Gastrocnemius medialis (tissue), 4 donors: Measurements from ENCODE around the gene DPEP1.

Source experiments
- POLR2A ChIP-seq, 2 donors: fragments of 450-650 bp; IDR thresholded peaks; one replicate each; pipeline ENCODE4 v1.6.1; 2017; ENCODE audit warnings: antibody characterized with exemption in 2 of 2, mild to moderate bottlenecking in 2 of 2, moderate library complexity in 2 of 2
- TF ChIP-seq, protein P1 (sequence below), 5 experiments: fragments of 450-650 bp in 3 of 5; fragments of 200-600 bp in 2 of 5; sonication (generic) in 2 of 5; IDR thresholded peaks in 4 of 5; conservative IDR thresholded peaks in 1 of 5; 1 replicate in 4 of 5; 2 replicates in 1 of 5; pipeline ENCODE4 v1.5.1; 2016 to 2019; ENCODE audit warnings: antibody characterized with exemption in 5 of 5, mild to moderate bottlenecking in 3 of 5, moderate library complexity in 3 of 5

DNA sequence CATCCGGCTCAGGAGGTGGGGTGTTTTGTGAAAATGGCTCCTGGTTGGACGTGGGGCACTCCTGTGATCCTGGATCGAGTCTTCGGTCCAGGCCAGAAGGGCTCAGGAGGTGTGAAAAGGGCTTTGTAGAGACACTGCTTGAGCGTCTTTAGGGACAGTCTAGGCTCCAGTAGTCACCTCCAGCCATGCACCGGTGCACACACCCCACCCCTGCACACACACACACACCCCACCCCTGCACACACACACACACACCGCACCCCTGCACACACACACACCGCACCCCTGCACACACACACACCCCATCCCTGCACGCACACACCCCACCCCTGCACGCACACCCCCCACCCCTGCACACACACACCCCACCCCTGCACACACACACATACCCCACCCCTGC lies 25.0 kb downstream of the DPEP1 start:
- no peak for TF ChIP-seq POLR2A (IDR thresholded peaks at IDR 0.05)
- TF ChIP-seq, protein P1, sequence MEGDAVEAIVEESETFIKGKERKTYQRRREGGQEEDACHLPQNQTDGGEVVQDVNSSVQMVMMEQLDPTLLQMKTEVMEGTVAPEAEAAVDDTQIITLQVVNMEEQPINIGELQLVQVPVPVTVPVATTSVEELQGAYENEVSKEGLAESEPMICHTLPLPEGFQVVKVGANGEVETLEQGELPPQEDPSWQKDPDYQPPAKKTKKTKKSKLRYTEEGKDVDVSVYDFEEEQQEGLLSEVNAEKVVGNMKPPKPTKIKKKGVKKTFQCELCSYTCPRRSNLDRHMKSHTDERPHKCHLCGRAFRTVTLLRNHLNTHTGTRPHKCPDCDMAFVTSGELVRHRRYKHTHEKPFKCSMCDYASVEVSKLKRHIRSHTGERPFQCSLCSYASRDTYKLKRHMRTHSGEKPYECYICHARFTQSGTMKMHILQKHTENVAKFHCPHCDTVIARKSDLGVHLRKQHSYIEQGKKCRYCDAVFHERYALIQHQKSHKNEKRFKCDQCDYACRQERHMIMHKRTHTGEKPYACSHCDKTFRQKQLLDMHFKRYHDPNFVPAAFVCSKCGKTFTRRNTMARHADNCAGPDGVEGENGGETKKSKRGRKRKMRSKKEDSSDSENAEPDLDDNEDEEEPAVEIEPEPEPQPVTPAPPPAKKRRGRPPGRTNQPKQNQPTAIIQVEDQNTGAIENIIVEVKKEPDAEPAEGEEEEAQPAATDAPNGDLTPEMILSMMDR (IDR thresholded peaks at IDR 0.05 in 4 of 5, conservative IDR thresholded peaks at IDR 0.05 in 1 of 5) = no peak
